Posterior cingulate gyrus (tissue), 11 donors: ENCODE measurements around the gene NFATC2.

ENCODE experiments used
- DNase-seq, 10 donors: peaks; one replicate each; pipeline versions ENCODE4 v3.0.0 to v3.0.0-alpha.2; 2020 to 2021; ENCODE audit warnings: mixed read lengths in 3 of 10
- intact Hi-C: fragments of 100-400 bp; cut with DNase I; formaldehyde crosslinking; loops from one replicate; pipeline ENCODE4 v1.15.1; 2023

Gene NFATC2

DNA sequence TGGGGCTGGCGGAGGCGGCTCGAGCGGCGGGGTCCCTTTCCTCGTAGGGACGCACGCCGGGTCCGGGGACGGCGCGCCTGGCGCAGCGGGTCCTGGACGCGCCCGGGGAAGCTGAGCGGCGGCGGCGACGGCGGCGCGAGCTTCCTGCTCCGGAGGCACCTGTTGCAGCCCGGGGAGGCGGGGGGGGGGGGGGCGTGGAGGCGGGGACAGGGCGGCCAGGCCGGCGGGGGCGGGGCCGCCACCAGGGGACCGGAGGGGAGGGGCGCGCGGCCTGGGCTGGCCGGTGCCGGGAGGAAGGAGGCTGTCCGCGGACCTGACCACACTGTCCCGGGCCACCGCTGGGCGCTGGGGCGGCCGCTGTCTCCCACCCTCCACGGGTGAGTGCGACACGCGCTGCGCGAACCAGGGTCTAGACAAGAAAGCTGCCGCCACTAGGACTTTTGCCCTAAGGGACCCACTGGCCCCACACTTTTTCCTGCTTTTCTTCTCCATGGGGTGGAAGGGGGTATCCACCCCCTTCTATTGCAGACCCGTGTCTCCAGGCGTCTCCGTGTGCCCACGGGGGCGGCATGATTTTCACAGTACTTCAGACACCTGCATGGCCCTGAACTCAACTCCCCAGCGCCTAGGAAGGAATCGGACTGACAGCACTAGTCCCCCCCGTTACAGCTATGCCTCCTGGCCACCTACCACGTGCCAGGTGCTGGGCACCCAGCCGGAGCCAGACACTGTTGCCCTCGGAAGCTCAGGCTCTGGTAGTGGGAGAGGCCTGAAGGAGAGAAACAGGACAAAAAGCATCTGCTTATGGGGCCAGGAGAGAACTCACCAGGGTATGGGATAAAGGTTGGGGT lies at the start of gene NFATC2:
Gene NFATC2, minus strand, starts transcription at position 149 of the 851 bp plus-strand sequence. CDS start 220 bp downstream, outside the sequence.
- intact Hi-C loops = no loop called here
- DNase-seq = peak in 1 of 10 donors; percentile 87

DNA sequence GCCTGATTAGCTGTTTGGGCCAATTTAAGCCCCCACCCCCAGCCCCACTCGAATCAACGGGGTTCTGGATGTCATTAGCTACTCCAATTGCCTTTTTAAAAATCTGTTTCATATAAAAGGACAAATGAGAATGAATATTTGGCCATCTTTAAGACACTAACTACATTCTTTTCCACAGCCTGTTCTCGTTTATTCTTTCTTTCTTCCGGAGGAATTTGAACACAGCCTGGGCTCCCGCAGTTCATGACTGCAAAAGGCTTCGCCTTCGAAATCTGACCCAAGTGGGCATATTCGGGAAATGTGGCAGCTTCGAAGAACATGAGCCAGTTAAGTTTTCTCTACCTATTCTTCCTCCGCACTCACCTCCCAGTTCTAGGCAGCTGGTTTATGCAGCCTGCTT lies 49.4 kb upstream of the NFATC2 start:
- DNase-seq = no peak
- intact Hi-C loops = loop anchor here (10.0 kb wide), 1 partner anchor 607 kb away; no protein-coding TSS in a partner anchor

DNA sequence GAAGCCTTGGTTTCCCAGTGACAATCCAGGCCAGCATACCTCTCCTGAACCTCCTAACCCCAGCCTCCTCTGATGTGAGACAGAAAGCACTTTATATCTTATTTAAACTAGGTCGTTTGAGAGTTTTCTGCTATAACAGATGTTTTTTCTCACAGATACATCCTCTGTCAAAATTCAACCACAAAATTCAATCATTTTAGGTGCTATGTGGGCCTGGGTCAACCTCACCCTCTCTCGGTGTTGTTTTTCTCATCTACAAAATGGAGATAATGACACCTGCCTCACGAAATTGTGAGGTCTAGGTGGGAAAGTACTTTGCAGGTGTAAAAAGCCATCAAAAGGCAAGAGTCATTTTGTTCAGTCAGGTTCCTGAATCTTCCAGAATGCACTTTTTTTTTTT lies 46.2 kb upstream of the NFATC2 start:
- intact Hi-C loops = no loop called here
- DNase-seq = no peak

DNA sequence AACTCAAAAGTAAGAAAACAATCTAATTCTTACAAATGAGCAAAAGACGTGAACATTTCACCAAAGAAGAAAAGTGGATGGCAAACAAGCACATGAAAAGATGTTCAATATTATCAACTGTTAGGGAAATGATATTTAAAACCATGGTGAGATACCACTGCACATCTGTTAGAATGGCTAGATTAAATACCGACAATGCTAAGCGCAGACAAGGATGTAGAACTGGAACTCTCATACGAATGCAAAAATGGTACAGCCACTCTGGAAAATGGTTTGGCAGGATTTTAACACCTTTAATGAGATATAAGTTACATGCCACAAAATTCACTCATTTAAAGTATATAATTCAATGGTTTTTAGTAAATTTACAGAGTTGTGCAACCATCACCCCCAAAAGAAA lies 44.6 kb upstream of the NFATC2 start:
- intact Hi-C loops = no loop called here
- DNase-seq = no peak

DNA sequence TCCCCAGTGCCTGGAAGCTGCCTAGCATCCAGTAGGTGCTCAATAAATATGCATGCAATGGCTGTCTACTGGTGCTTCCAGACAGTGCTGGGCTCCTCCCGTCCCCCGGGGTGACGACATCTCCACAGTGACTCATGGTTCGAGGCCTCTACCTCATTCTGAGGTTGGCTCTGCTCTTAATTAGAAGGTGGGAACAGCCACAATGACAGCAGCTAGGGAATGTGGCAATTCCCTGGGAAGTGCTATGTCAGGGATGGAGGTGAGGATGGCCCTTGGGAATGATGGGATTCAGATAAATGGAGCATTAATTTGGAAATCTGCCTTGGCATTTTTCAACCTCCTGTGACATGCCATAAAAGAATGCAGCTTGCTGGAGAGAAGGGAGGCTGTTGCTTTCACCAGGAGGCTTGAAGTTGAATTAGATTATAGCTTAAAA lies 43.5 kb upstream of the NFATC2 start:
- peak in 1 of 10 donors; percentile 27 for DNase-seq
- intact Hi-C loops = no loop called here

DNA sequence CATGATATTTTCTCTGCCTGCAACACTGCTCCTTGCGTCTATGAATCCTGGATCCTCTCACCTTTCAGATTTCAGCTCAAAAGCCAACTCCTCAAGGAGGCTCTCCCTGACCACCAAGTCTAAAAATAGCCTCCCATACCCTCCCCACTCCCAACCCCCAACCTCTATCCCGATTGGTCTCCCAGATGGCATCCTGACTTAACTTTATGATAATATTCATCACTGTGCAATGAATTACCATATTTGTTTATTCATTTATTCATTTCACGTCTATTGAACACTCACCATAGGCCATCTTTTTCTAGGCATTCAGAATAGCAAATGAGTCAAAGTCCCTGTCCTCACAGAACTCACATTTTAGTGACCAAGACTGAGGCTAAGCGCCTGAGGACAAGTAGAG lies 42.6 kb upstream of the NFATC2 start:
- DNase-seq = no peak
- intact Hi-C loops = no loop called here

DNA sequence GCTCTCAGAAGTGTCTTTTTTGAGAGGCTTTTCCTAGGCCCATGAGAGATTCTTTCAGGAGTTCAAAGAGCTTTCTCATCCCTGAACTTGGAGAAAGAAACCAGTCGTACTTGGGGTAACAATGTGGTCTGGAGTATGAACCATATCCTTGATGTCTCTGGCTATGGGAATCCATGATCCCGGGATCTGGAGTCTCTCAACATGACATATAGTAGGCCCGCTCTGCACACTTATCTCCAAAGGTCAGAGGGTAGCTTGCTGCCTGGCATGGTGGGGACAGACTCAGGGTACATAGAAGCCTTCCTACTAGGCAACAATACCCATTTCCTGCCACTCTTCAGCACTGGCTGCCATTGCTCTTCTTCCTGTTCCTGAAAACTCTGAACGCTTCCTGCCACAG lies 42.2 kb upstream of the NFATC2 start:
- peak in 1 of 10 donors; percentile 17 for DNase-seq
- intact Hi-C loops = no loop called here

DNA sequence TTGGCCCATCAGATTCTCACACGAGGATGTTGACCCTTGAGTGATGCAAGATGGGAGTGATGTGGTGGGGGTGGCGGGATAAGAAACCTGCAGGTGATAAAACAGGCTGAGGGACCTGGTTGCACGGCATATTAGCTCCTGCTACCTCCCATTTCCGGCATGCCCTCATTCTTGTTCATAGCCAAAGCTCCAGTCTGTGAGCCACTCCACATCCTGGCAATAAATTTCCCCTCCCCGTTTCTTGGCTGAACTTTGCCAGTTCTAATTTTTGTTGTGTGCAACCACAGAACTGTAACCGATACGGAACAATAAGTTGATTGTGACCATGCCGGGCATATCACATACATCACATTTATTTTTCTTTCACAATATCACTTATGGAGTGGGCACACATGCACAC lies 41.6 kb upstream of the NFATC2 start:
- intact Hi-C loops = no loop called here
- DNase-seq = no peak

DNA sequence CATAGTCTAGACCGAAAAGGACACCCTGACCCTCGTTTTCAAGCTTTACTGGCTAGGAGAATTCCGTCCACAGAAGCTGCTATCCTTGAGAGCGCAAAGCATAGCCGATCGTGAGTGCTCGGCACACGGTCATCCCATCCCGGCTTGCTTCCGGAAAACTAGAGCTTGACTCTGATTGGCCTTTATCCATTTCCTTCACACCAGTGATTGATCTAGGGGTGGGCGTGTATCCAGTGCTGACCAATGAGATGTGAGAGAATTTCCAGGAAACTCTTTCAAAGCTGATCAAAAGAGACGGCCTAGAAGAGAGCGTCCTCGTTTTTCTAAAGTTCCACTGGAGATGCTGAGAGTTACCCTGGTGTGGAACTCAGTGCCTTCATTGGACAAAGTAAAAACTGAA lies 41.0 kb upstream of the NFATC2 start:
- intact Hi-C loops = no loop called here
- DNase-seq = no peak

DNA sequence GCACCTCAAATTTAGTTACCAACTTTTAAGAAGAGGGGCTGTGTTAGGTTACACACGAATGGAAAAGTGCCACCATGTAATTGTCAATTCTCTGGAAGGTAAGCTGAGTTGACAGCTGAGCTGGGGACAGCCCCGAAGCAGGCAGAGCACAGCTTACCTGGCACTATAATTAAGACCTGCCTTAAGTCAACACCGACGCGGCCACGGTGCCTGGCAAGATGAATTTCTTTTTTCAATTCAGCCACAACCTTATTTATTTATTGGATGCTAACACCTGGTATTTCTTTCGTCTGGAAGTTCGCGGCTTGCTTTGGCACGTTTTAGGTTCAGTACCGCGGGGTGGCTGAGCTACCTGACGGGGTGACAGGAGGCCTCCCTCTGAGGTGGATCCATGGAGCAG lies 40.6 kb upstream of the NFATC2 start:
- intact Hi-C loops = no loop called here
- peak in 1 of 10 donors; percentile 25 for DNase-seq

DNA sequence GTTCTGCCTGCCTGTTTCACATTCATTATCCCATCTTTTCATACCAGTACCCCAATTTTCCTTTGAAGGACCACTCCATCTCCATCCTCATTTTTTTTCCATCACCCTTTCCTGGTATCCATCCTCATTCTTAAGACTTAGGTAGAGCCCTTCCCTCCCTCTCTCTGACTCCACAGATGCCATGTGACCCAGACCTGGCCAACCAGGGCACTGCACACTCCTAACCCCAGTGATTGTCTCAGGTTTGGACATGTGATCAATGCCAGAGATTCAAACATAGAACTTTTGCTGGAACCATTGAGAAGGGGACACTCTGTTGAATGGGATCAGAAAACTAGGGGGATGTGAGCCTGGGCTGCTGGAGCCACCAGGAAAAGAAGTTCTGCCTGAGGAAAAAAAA lies 39.1 kb upstream of the NFATC2 start:
- DNase-seq = no peak
- intact Hi-C loops = no loop called here

DNA sequence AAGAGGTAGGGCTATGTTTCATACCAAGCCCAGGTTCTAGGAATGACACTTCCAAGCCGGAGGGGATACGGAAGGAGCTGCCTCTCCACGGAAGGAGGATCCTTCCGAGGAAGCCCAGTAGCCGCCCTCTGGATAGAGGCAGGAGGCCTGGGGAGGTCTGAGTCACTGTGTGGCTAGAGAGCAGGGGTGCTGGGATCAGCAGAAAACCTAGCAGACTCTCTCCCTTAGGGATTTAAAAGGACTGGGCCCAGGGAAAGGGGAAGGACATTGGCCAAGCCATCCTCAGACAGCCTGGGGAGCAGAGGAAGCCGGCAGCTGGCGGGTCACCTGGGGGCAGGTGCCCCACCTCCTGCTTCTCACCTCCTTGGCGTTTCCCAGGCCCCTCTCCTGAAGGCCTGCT lies 36.6 kb upstream of the NFATC2 start:
- intact Hi-C loops = no loop called here
- DNase-seq = no peak

DNA sequence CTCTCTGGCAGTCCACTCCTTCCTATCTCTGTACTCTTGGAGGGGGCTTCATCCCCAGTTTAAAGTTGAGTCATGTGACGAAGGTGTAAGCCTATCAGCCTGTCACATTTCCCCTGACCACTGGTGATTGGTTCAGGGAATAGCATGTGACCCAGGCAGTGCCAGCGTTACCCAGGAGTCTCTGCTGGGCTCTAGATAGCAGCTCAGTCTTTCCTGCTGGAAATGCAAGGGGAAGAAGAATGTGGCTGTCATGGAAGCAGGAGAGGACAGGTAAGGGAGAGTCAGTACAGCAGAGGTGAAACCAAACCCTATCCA lies 35.6 kb upstream of the NFATC2 start:
- intact Hi-C loops = no loop called here
- DNase-seq = no peak

DNA sequence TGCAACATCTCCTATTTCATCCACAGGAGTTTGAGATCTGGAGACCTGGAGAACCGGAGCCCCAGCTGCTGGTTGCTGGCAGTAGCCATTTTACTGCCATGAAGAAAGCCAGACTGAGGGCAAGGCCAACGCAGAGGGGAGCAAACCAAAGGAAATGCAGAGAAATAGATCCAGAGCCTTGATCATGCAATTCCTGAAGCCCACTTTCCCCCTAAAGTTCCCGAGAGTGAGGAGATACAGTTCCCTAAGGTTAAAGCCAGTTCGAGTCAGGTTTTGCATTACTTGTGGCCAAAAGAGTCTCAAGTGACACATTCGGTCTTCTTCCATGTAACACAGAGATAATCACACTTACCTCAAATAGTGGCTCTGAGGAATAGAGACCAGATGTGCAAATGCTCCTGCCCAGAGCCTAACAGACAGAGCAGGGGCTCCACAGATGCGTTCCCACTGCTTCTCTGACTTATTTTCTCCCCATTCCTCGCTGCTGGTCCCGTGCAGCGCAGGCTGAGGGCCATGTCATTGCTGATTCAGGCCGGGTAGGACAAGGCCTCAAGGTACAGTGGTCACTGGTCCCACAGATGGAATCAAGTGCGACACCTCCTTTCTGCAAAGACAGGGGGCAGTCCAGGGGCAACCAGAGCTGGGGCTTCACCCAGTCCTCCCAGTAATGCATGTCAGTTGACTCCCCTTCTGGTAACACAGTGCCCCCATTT lies 35.1 kb upstream of the NFATC2 start:
- intact Hi-C loops = no loop called here
- peak in 1 of 10 donors; percentile 24 for DNase-seq

DNA sequence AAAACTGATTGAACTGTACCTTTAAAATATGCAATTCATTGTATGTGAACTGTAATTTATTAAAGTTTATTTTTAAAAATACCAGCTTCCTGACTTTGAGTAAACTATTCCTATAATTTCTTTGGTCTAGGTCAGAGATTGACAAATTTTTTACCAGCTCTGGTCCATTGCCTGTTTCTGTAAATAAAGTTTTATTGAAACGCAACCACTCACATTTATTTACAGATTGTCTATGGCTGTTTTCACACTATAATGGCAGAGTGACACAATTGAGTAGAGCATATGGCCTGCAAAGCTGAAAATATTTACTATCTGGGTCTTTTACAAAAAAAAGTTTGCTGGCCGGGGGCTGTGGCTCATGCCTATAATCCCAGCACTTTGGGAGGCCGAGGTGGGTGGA lies 33.0 kb upstream of the NFATC2 start:
- DNase-seq = no peak
- intact Hi-C loops = no loop called here

DNA sequence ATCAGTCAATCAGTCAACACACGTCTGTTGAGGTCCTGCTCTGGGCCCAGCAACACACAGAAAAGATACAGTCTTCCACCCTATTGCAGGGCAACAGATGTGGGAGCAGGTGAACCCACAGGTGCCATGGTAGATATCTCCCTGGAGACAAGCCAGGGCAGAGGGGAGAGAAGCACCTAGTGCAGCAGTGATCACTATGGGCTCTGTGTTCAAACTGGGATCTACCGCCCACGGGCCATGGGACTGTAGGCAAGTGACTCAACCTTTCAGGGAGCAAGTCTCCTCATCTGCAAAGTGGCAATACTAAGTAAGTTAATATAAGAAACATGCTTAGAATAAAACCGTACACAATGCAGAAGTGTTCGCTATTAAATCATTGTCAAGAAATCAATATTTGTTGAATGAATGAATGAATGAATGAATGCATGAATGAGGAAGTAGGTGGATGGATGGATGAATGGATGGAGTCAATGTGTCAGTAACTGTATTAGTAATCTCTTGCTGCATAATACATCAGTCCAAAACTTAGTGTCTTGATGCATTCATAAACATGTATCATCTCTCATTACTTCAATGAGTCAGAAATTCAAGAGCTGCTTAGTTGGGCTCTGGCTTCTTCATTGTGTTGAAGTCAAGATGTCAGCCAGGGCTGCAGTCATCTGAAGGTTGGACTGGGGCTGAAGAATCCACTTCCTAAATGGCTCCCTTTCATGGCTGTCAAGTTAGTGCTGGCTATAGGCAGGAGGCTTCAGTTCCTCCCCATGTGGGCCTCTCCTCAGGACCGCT lies 31.9 kb upstream of the NFATC2 start:
- no peak for DNase-seq
- intact Hi-C loops = no loop called here

DNA sequence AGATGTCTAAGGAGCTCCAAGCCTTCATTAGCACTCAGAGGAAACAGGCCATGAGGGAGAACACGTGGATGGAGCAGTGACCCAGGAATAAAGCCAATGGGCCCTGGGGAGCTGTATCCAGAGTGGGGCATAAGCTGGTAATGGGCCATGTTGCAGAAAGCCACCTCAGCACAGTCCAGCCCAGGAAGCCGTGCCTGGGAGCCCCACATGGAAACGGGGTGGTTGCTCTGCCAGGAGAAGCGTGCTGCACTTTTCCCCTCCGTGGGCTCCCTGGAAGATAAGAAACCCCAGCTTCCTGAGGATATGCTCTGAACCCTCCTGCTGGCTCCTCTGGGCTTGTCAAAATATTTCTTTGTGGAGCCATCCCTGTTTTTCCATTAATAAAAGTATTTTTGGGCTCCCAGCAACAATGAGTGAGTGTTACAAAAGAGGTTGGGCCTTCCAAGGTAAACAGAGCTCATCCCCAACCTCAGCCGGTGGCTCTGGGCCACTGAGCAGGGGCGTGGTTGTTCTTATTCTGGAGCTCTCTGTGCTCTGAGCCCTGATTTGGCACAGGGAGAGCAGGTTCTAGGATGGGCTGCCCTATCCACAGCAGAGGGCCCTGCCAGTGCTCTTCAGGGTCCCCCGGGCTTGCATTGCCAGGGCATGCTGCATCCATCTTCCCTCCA lies 31.2 kb upstream of the NFATC2 start:
- intact Hi-C loops = no loop called here

DNA sequence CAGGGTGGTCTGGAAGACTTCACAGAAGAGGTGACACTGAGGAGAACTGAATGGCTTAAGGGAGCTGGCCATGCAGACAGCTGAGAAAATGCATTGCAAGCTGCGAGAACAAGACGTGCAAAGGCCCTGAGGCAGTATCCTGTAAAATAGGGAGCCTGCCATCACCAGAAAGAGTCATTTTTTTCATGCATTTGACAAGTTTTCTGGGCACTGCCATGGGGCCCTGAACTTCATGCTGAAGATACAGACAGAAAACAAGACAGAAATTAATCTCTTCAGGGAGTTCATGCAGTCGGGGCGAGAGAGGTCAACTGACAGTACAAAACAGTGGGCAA lies 28.9 kb upstream of the NFATC2 start:
- intact Hi-C loops = no loop called here
- no peak for DNase-seq

More for the DNA sequence above, 31.2 kb upstream of the NFATC2 start:
- DNase-seq = no peak

DNA sequence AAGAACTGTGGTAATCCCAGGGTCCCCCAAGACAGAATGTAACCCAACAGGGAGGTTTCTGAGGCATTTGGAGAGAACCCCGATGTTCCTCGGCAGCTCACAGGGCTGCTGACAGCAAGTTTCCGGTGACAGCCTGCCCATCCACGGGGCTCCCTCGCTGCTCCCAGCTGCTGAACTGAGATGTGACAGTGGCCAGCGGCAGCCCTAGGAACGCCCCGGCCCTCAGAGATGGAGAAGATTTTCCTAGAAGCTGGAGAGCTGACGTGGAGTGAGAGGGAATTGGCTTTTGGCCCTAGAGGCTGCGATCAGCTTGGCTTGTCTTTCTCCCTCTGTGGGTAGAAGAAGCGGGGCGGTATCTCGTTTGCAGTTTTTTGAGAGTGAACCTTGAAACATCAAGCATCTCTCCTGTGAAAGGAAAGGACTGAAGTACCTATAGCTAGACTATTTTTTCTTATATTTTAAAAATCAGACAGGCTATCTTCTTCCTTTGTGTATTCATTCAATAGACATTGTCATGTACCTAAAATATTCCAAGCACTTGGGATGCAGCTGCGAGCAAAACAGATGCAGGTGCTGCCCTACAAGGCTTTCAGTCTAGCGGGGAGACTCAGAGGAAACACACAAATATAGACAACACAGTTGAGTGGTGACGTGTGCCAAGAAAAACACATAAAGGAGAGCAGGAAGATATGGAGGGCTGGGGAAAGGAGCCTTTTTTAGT lies 28.4 kb upstream of the NFATC2 start:
- intact Hi-C loops = no loop called here
- DNase-seq = peak in 1 of 10 donors; percentile 16
